Measurements from ENCODE around the gene IL9.
"Not testable (repeated sequence)": the region's sequence is repeated elsewhere in the genome, so short reads cannot be mapped to it uniquely, and the experiment has no call there.

The IL9 gene

GRCh38 chr5:135867599-135867998 is 28.0 kb downstream of the IL9 start:
- no peak for DNase-seq

DNA sequence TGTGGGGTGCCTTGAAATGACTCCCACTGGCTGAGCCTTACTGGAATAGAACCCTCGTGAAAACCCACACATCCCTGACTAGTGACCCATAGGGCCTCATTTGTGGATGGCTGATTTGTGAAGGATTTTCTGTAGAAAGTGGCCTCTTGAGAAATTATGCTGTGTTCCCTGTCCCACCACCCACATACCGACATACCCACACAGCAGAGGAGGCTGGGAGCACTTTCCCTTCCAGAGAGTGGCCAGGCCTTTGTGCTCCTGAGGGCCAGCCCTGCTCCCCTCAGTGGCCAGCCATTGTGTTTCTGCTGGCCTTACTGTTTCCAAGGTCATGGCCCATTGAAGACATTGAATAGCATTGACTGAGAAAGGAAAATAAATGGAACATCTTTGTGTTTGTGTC is 29.6 kb downstream of the IL9 start:
- no peak for DNase-seq

DNA sequence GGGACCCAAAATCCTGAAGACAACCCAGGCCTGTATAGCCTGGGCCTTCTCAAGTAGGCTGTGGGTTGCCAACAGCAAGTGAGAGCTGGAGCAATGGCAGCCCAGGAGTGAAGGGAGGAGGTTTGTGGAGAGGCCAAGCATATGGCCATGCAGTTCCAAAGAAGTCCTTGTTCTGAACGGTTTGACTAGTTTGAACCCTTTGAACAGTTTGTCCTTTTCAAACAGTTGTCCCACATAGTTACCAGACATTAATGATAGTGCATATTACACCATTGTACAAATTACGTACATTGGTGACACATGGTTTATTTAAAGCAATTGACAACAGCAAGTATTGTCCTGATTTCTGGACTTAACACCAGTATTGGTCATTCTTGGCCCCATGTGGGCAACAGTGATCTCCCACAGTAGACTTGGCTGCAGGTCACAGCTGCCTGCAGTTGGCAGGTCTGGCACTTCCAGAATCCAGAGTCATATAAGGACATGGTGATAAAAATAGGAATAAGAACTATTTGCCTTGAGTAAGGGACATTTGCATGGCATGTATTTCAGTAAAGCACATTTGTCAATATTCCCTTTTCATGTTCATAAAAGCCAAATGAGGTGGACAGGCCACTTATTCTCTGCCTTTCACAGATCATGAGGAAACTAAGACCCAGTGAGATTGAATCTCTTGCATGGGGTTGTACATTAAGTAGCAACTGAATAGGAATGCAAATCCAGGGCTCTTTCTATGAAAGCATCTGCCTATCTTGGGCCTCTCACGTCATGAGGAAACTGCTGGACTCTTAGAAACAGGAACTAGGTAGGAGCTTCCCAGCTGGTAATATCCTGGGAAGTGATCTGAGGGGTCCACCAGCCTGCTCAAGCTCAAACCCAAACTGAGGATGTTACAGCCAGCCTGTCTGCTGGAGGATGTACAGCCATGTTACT is 30.9 kb downstream of the IL9 start:
- no peak for DNase-seq

DNA sequence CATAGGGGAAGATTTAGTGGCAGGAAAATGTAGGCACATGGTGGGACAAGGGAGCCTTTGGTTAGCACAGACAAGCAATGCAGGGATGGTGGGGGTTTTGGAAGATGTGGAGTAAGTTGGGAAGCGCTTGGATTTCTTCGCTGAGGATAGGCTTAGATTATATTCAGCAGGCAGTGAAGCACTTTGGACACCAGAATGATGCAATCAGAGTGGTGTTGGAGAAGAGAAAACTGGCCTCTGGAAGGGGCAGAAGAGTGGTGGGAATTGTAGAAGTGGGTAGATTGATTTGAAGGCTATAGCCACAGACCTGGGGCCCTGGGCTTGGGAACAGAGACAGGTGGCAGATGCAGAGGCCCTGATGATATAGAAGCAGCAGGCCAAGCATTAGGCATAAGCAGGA is 32.9 kb downstream of the IL9 start:
- no peak for DNase-seq

DNA sequence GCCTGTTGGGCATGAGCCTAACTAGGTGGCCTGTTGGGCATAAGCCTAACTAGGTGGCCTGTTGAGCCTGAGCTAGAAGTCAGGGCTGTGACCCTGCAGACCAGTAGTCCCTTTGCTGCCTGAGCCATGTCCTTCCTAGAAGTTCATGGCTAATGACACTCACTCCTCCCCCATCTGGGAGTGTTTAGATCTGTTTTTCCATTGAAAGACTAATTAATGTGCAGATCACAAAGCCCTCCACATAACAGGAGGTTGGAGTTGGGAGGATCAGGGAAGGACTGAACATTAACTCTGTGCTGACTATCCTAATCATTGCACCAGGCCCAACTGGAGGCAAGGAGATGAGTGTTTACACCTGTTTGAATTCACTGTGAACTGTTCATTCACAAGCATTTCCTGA is 33.6 kb downstream of the IL9 start:
- DNase-seq = no peak

DNA sequence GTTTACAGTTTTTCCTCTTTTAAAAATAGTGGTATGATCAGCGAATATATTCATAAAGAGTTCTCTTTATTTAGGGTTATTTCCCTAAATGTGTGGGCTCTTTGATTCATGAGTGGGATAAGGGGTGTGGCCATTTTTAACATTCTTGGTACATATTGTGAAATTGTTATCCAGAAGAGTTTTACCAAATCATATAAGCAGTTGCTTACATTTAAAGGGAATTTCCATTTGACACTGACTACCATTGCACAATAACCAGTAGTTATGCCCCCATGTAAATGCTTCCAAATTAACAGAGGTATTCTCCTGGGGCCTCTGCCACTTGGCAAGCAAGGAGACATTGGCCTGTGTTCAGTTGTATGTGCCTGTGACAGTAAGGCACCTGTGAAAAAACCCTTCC is 34.0 kb downstream of the IL9 start:
- no peak for DNase-seq

GRCh38 chr5:135859641-135860040 is 36.0 kb downstream of the IL9 start:
- no peak for DNase-seq

DNA sequence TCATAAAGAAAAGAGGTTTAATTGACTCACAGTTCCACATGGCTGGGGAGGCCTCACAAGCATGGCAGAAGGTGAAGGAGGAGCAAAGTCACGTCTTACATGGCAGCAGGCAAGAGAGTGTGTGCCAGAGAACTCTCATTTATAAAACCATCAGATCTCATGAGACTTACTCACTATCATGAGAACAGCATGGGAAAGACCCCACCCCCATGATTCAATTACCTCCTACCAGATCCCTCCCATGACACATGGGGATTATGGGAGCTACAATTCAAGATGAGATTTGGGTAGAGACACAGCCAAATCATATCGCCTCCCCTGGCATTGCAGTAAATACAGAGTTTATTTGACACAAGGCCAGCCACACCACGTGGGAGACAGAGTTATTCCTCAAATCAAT is 36.5 kb downstream of the IL9 start:
- not testable (repeated sequence) for DNase-seq

- no peak for DNase-seq
Measured at GRCh38 chr5:135857630-135858311, 37.9 kb downstream of the IL9 start.

- no peak for DNase-seq
Measured at GRCh38 chr5:135851915-135852845, 43.5 kb downstream of the IL9 start.

- no peak for DNase-seq
Measured at GRCh38 chr5:135851186-135851914, 44.3 kb downstream of the IL9 start.

- no peak for DNase-seq
Measured at GRCh38 chr5:135850671-135851070, 45.0 kb downstream of the IL9 start.

- no peak for DNase-seq
Measured at GRCh38 chr5:135850231-135850630, 45.4 kb downstream of the IL9 start.

DNA sequence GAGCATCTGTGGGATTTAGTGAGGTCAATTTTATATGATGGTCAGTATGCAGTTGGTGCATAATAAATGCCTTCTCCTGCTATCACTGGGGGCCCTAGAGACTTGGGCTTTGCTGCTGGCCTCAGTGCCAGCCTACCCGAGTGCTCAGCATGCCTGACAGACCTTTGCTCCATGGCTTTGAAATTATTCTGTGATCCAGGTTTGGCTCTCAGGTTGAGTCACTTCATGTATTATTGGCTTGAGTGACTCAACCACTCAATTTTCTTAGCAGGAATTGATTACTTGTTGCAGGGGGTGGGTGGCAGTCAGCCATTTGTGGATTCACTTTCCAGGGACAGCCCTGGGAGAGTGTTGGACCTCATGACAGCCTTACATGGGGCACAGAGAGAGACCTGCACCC is 47.7 kb downstream of the IL9 start:
- DNase-seq = no peak

DNA sequence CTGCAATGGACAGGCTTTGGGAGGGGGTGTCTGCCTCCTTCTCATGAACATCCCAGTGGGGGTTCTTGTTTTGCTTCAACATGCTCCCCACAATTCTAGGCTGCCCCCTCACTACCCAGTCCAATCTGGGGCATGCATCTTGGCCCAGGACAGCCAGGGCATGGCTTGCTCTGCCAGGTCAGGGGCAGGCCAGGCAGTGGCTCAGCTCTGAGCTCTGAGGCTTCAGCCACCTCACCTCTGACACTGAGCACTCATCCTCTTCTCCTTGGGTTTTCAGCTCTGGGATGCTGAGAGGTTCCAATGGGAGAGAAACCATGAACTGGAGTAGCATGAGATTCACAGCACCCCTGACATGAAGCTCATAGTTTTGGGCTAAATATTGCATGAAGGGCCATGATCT is 49.3 kb downstream of the IL9 start:
- DNase-seq = no peak

GRCh38 chr5:135843571-135844337 is 51.9 kb downstream of the IL9 start:
- no peak for DNase-seq

GRCh38 chr5:135842737-135843136 is 52.9 kb downstream of the IL9 start:
- DNase-seq = no peak
